NB4 (cell line): ENCODE measurements around the gene KCNQ1.

Experiments used
- CTCF ChIP-seq: IDR thresholded peaks from one replicate; pipeline ENCODE4 v1.5.1; 2012; ENCODE audit warnings: low read depth, low read length
- MYC ChIP-seq: IDR thresholded peaks from 2 replicates; pipeline ENCODE4 v1.6.1; 2011; ENCODE audit warnings: low read depth, low read length
- POLR2A ChIP-seq: IDR thresholded peaks from 2 replicates; pipeline ENCODE4 v1.6.1; 2011; ENCODE audit warnings: mild to moderate bottlenecking; ENCODE audit not compliant: insufficient read length; ENCODE audit errors: extremely low read depth

GRCh38 chr11:2643746-2644145 is 198.9 kb downstream of the KCNQ1 start:
- no peak for TF ChIP-seq POLR2A
- no peak for TF ChIP-seq CTCF
- no peak for TF ChIP-seq MYC
